Karpas-422 (cell line): ENCODE measurements around the gene UNC5C. TPM values are rescaled to one million over a fixed set of nuclear protein-coding genes. Genes with fewer than 3 reads are reported as not detected.

ENCODE experiments used
- DNase-seq: peaks from one replicate; pipeline ENCODE4 v3.0.0-alpha.2; 2015
- H2AFZ ChIP-seq: fragments of 200-600 bp; sonication (generic); 2 replicates; pipeline ENCODE4 v1.6.1; 2014; ENCODE audit warnings: antibody characterized with exemption, low read length, mixed read lengths
- H3K27ac ChIP-seq: fragments of 200-600 bp; sonication (generic); 2 replicates; pipeline ENCODE4 v1.5.1; 2014; ENCODE audit warnings: mild to moderate bottlenecking, low read length, moderate library complexity
- H3K27me3 ChIP-seq: fragments of 200-600 bp; sonication (generic); 2 replicates; pipeline ENCODE4 v1.6.1; 2014; ENCODE audit warnings: low read length, mixed read lengths
- H3K36me3 ChIP-seq: fragments of 200-600 bp; sonication (generic); 2 replicates; pipeline ENCODE4 v1.6.1; 2014; ENCODE audit warnings: low read length, mixed read lengths; ENCODE audit not compliant: insufficient read depth
- H3K4me1 ChIP-seq: fragments of 200-600 bp; sonication (generic); 2 replicates; pipeline ENCODE4 v1.6.1; 2014; ENCODE audit warnings: mild to moderate bottlenecking, low read length, mixed read lengths
- H3K4me2 ChIP-seq: fragments of 200-600 bp; sonication (generic); 2 replicates; pipeline ENCODE4 v1.6.1; 2014; ENCODE audit warnings: low read length, low read depth, mild to moderate bottlenecking; ENCODE audit not compliant: poor library complexity, severe bottlenecking
- H3K4me3 ChIP-seq: fragments of 200-600 bp; sonication (generic); 2 replicates; pipeline ENCODE4 v1.5.1; 2014; ENCODE audit warnings: mild to moderate bottlenecking, antibody characterized with exemption, low read length, mixed read lengths
- H3K79me2 ChIP-seq: fragments of 200-600 bp; sonication (generic); 2 replicates; pipeline ENCODE4 v1.6.1; 2014; ENCODE audit warnings: mild to moderate bottlenecking, low read length, mixed read lengths
- H3K9ac ChIP-seq: fragments of 200-600 bp; sonication (generic); 2 replicates; pipeline ENCODE4 v1.6.0; 2014; ENCODE audit warnings: low read length
- H3K9me2 ChIP-seq: fragments of 200-600 bp; sonication (generic), shearing (Covaris generic); replicated peaks from 2 replicates; pipeline ENCODE4 v1.6.0; 2014; ENCODE audit warnings: mild to moderate bottlenecking, low read length, moderate library complexity; ENCODE audit not compliant: insufficient read depth
- H3K9me3 ChIP-seq: fragments of 300-700, 200-600 bp; sonication (generic); 2 replicates; pipeline ENCODE4 v1.6.1; 2014; ENCODE audit warnings: low read length, mixed read lengths
- H4K20me1 ChIP-seq: fragments of 200-600 bp; sonication (generic); 2 replicates; pipeline ENCODE4 v1.6.1; 2014; ENCODE audit warnings: mild to moderate bottlenecking, antibody characterized with exemption, low read length, low read depth; ENCODE audit not compliant: insufficient read depth
- total RNA-seq: library from RNA; depleted of rRNA; stranded (reverse); fragments of >200 nt; shearing (Covaris generic); gene quantifications from 2 replicates; pipeline ENCODE4 v1.2.3, GENCODE V29; 2014; ENCODE audit warnings: low replicate concordance

Gene UNC5C
- total RNA-seq, 1 experiment from 2014 or later = not detected

GRCh38 chr4:95162867-95163266, 385.9 kb downstream of the UNC5C start:
- H3K4me3 ChIP-seq = no peak overlapping the region
- no peaks in the 10 kb centered on the region for H3K79me2 ChIP-seq
- H4K20me1 ChIP-seq = no peaks in the 10 kb centered on the region
- DNase-seq = no peak
- no peak overlapping the region for H3K4me2 ChIP-seq
- no peak overlapping the region for H3K9ac ChIP-seq
- no peaks in the 10 kb centered on the region for H3K27me3 ChIP-seq
- H3K9me3 ChIP-seq = no peaks in the 10 kb centered on the region
- no peaks in the 10 kb centered on the region for H3K4me1 ChIP-seq
- no peaks in the 10 kb centered on the region for H3K36me3 ChIP-seq
- H2AFZ ChIP-seq = no peak overlapping the region
- H3K27ac ChIP-seq = no peak overlapping the region
- H3K9me2 ChIP-seq = no peaks in the 10 kb centered on the region

- no peaks in the 10 kb centered on the region for H4K20me1 ChIP-seq
- H3K36me3 ChIP-seq = no peaks in the 10 kb centered on the region
- no peaks in the 10 kb centered on the region for H3K9me3 ChIP-seq
- no peak overlapping the region for H3K27ac ChIP-seq
- H3K4me3 ChIP-seq = no peak overlapping the region
- H3K9me2 ChIP-seq = no peaks in the 10 kb centered on the region
- H3K9ac ChIP-seq = no peak overlapping the region
- H3K79me2 ChIP-seq = no peaks in the 10 kb centered on the region
- no peak overlapping the region for H2AFZ ChIP-seq
- no peak overlapping the region for H3K4me2 ChIP-seq
- DNase-seq = no peak
- H3K27me3 ChIP-seq = no peaks in the 10 kb centered on the region
- H3K4me1 ChIP-seq = no peaks in the 10 kb centered on the region
These were observed 386.8 kb downstream of the UNC5C start for GRCh38 chr4:95161781-95162469.

GRCh38 chr4:95159384-95159783, 389.4 kb downstream of the UNC5C start:
- H3K4me3 ChIP-seq = no peak overlapping the region
- H3K27me3 ChIP-seq = no peaks in the 10 kb centered on the region
- H2AFZ ChIP-seq = no peak overlapping the region
- no peak for DNase-seq
- H3K4me1 ChIP-seq = no peaks in the 10 kb centered on the region
- no peak overlapping the region for H3K27ac ChIP-seq
- H3K4me2 ChIP-seq = no peak overlapping the region
- no peak overlapping the region for H3K9ac ChIP-seq
- H3K79me2 ChIP-seq = no peaks in the 10 kb centered on the region
- no peaks in the 10 kb centered on the region for H3K9me3 ChIP-seq
- no peaks in the 10 kb centered on the region for H3K36me3 ChIP-seq
- no peaks in the 10 kb centered on the region for H4K20me1 ChIP-seq
- H3K9me2 ChIP-seq = no peaks in the 10 kb centered on the region

- Histone ChIP-seq H3K4me2 (no peak overlapping the region), H2AFZ (no peak overlapping the region), H3K9me2 (no peaks in the 10 kb centered on the region), H3K36me3 (no peaks in the 10 kb centered on the region), H3K9me3 (no peaks in the 10 kb centered on the region), H3K79me2 (no peaks in the 10 kb centered on the region), H3K27ac (no peak overlapping the region), H3K27me3 (no peaks in the 10 kb centered on the region), H3K9ac (no peak overlapping the region), H4K20me1 (no peaks in the 10 kb centered on the region), H3K4me3 (no peak overlapping the region), H3K4me1 (no peaks in the 10 kb centered on the region)
- no peak for DNase-seq
These were observed 390.1 kb downstream of the UNC5C start for GRCh38 chr4:95158626-95159025.

- Histone ChIP-seq H3K27me3 (no peaks in the 10 kb centered on the region), H3K4me1 (no peaks in the 10 kb centered on the region), H3K9ac (no peak overlapping the region), H3K27ac (no peak overlapping the region), H3K9me3 (no peaks in the 10 kb centered on the region), H3K36me3 (no peaks in the 10 kb centered on the region), H2AFZ (no peak overlapping the region), H3K4me2 (no peak overlapping the region), H3K9me2 (no peaks in the 10 kb centered on the region), H3K4me3 (no peak overlapping the region), H4K20me1 (no peaks in the 10 kb centered on the region), H3K79me2 (no peaks in the 10 kb centered on the region)
- DNase-seq = no peak
These were observed 390.7 kb downstream of the UNC5C start for GRCh38 chr4:95158045-95158444.

- no peaks in the 10 kb centered on the region for H4K20me1 ChIP-seq
- no peak overlapping the region for H2AFZ ChIP-seq
- H3K4me2 ChIP-seq = no peak overlapping the region
- no peaks in the 10 kb centered on the region for H3K36me3 ChIP-seq
- no peaks in the 10 kb centered on the region for H3K79me2 ChIP-seq
- no peaks in the 10 kb centered on the region for H3K9me3 ChIP-seq
- no peaks in the 10 kb centered on the region for H3K4me1 ChIP-seq
- no peaks in the 10 kb centered on the region for H3K27me3 ChIP-seq
- H3K27ac ChIP-seq = no peak overlapping the region
- H3K4me3 ChIP-seq = no peak overlapping the region
- no peaks in the 10 kb centered on the region for H3K9me2 ChIP-seq
- no peak for DNase-seq
- H3K9ac ChIP-seq = no peak overlapping the region
These were observed 391.2 kb downstream of the UNC5C start for GRCh38 chr4:95157596-95157995.

- Histone ChIP-seq H3K9me2 (no peaks in the 10 kb centered on the region), H3K4me2 (no peak overlapping the region), H2AFZ (no peak overlapping the region), H3K4me1 (no peaks in the 10 kb centered on the region), H3K9ac (no peak overlapping the region), H4K20me1 (no peaks in the 10 kb centered on the region), H3K27ac (no peak overlapping the region), H3K36me3 (no peaks in the 10 kb centered on the region), H3K27me3 (no peaks in the 10 kb centered on the region), H3K4me3 (no peak overlapping the region), H3K79me2 (no peaks in the 10 kb centered on the region), H3K9me3 (no peaks in the 10 kb centered on the region)
- no peak for DNase-seq
These were observed 392.4 kb downstream of the UNC5C start for GRCh38 chr4:95156452-95156765.

GRCh38 chr4:95155759-95156451, 392.9 kb downstream of the UNC5C start:
- Histone ChIP-seq H2AFZ (no peak overlapping the region), H3K4me2 (peak overlapping the region; percentile 45)
- DNase-seq = peak; percentile 74

More at GRCh38 chr4:95155759-95156451, 392.9 kb downstream of the UNC5C start:
- no peaks in the 10 kb centered on the region for H4K20me1 ChIP-seq
- H3K27ac ChIP-seq = no peak overlapping the region
- no peaks in the 10 kb centered on the region for H3K27me3 ChIP-seq
- no peak overlapping the region for H3K9ac ChIP-seq
- H3K4me1 ChIP-seq = no peaks in the 10 kb centered on the region
- H3K9me2 ChIP-seq = no peaks in the 10 kb centered on the region
- H3K4me3 ChIP-seq = no peak overlapping the region
- no peaks in the 10 kb centered on the region for H3K36me3 ChIP-seq
- no peaks in the 10 kb centered on the region for H3K9me3 ChIP-seq
- H3K79me2 ChIP-seq = no peaks in the 10 kb centered on the region
